ENCODE measurements around the gene TMEM204.

The TMEM204 gene

GRCh38 chr16:1573301-1573700, 39.8 kb downstream of the TMEM204 start:
- ATAC-seq: no peak
- no peak for TF ChIP-seq ZNF8 (CRISPR knock-in tag; IDR thresholded peaks at IDR 0.05)
- no peak for TF ChIP-seq SNAI2 (CRISPR knock-in tag; IDR thresholded peaks at IDR 0.05)
- TF ChIP-seq ZFP3 (CRISPR knock-in tag; IDR thresholded peaks at IDR 0.05): no peak
- TF ChIP-seq CSDC2 (CRISPR knock-in tag; IDR thresholded peaks at IDR 0.05): no peak
- no peak for TF ChIP-seq ZC3H10 (CRISPR knock-in tag; IDR thresholded peaks at IDR 0.05)
- TF ChIP-seq ARNTL (CRISPR knock-in tag; IDR thresholded peaks at IDR 0.05; ENCODE audit: borderline replicate concordance, low read depth): no peak

GRCh38 chr16:1575578-1575977, 42.1 kb downstream of the TMEM204 start:
- no peak for ATAC-seq
- TF ChIP-seq TSHZ2 (CRISPR knock-in tag; IDR thresholded peaks at IDR 0.05) (no peak), ZC3H10 (CRISPR knock-in tag; IDR thresholded peaks at IDR 0.05) (no peak), PPARA (CRISPR knock-in tag; IDR thresholded peaks at IDR 0.05; ENCODE audit: borderline replicate concordance) (no peak), POU6F1 (CRISPR knock-in tag; IDR thresholded peaks at IDR 0.05; ENCODE audit: borderline replicate concordance, low read depth) (no peak), GLIS3 (CRISPR knock-in tag; IDR thresholded peaks at IDR 0.05) (no peak), CSDC2 (CRISPR knock-in tag; IDR thresholded peaks at IDR 0.05) (no peak), SNAI2 (CRISPR knock-in tag; IDR thresholded peaks at IDR 0.05) (no peak), ZFP3 (CRISPR knock-in tag; IDR thresholded peaks at IDR 0.05) (no peak), ZNF70 (CRISPR knock-in tag; IDR thresholded peaks at IDR 0.05) (no peak), CREB5 (CRISPR knock-in tag; IDR thresholded peaks at IDR 0.05; ENCODE audit: low read depth) (no peak), PATZ1 (CRISPR knock-in tag; IDR thresholded peaks at IDR 0.05; ENCODE audit: borderline replicate concordance) (no peak), ISL1 (CRISPR knock-in tag; IDR thresholded peaks at IDR 0.05) (no peak), ZNF565 (CRISPR knock-in tag; conservative IDR thresholded peaks at IDR 0.05; ENCODE audit: low read depth) (no peak), CSRNP3 (CRISPR knock-in tag; IDR thresholded peaks at IDR 0.05) (no peak), ZNF8 (CRISPR knock-in tag; IDR thresholded peaks at IDR 0.05) (no peak)

- TF ChIP-seq ZFP3 (CRISPR knock-in tag; IDR thresholded peaks at IDR 0.05) (no peak), ZNF8 (CRISPR knock-in tag; IDR thresholded peaks at IDR 0.05) (no peak), TCF4 (CRISPR knock-in tag; IDR thresholded peaks at IDR 0.05; ENCODE audit: borderline replicate concordance) (no peak), RARB (CRISPR knock-in tag; IDR thresholded peaks at IDR 0.05) (no peak), ZC3H10 (CRISPR knock-in tag; IDR thresholded peaks at IDR 0.05) (no peak), OSR1 (CRISPR knock-in tag; IDR thresholded peaks at IDR 0.05) (no peak), ARNTL (CRISPR knock-in tag; IDR thresholded peaks at IDR 0.05; ENCODE audit: borderline replicate concordance, low read depth) (no peak), GLIS3 (CRISPR knock-in tag; IDR thresholded peaks at IDR 0.05) (no peak), TSHZ2 (CRISPR knock-in tag; IDR thresholded peaks at IDR 0.05) (no peak), CREB5 (CRISPR knock-in tag; IDR thresholded peaks at IDR 0.05; ENCODE audit: low read depth) (no peak), BACH2 (CRISPR knock-in tag; IDR thresholded peaks at IDR 0.05; ENCODE audit: borderline replicate concordance) (no peak), ISL1 (CRISPR knock-in tag; IDR thresholded peaks at IDR 0.05) (no peak), SNAI2 (CRISPR knock-in tag; IDR thresholded peaks at IDR 0.05) (no peak), CSDC2 (CRISPR knock-in tag; IDR thresholded peaks at IDR 0.05) (no peak)
Measured at GRCh38 chr16:1579214-1579613, 45.7 kb downstream of the TMEM204 start.

More at GRCh38 chr16:1579214-1579613, 45.7 kb downstream of the TMEM204 start:
- ATAC-seq: no peak
